NB4 (cell line): ENCODE results near the gene HOMER2.

Experiments
- DNase-seq: peaks from one replicate; pipeline ENCODE4 v3.0.0; 2010; ENCODE audit warnings: low read depth
- H3K4me3 ChIP-seq: one replicate; pipeline ENCODE4 v1.5.1; 2011; ENCODE audit warnings: mild to moderate bottlenecking, low read depth, low read length, moderate library complexity
- CTCF ChIP-seq: IDR thresholded peaks from one replicate; pipeline ENCODE4 v1.5.1; 2012; ENCODE audit warnings: low read depth, low read length
- MAX ChIP-seq: IDR thresholded peaks from 2 replicates; pipeline ENCODE4 v1.6.1; 2011; ENCODE audit warnings: low read depth, low read length
- MYC ChIP-seq: IDR thresholded peaks from 2 replicates; pipeline ENCODE4 v1.6.1; 2011; ENCODE audit warnings: low read depth, low read length
- POLR2A ChIP-seq: IDR thresholded peaks from 2 replicates; pipeline ENCODE4 v1.6.1; 2011; ENCODE audit warnings: mild to moderate bottlenecking; ENCODE audit not compliant: insufficient read length; ENCODE audit errors: extremely low read depth

HOMER2 gene

GRCh38 chr15:82960766-82961165, 8.2 kb upstream of the HOMER2 start:
- no peak for TF ChIP-seq CTCF
- no peak for TF ChIP-seq MAX
- no peak for TF ChIP-seq POLR2A
- TF ChIP-seq MYC = no peak
- no peak for DNase-seq
- no peak overlapping the region for H3K4me3 ChIP-seq

GRCh38 chr15:82959423-82959822, 6.9 kb upstream of the HOMER2 start:
- H3K4me3 ChIP-seq = no peak overlapping the region
- TF ChIP-seq MYC (no peak), MAX (no peak), CTCF (no peak), POLR2A (no peak)
- no peak for DNase-seq

- H3K4me3 ChIP-seq = no peak overlapping the region
- no peak for DNase-seq
- TF ChIP-seq MYC (no peak), MAX (no peak), CTCF (no peak), POLR2A (no peak)
Measured at GRCh38 chr15:82958638-82959037, 6.1 kb upstream of the HOMER2 start.

- peak; percentile 17 for DNase-seq
- H3K4me3 ChIP-seq = no peak overlapping the region
- TF ChIP-seq POLR2A = no peak
- TF ChIP-seq CTCF = no peak
- TF ChIP-seq MYC = no peak
- no peak for TF ChIP-seq MAX
Measured at GRCh38 chr15:82951472-82952157, 905 bp downstream of the HOMER2 start.

- H3K4me3 ChIP-seq = no peak overlapping the region
- DNase-seq = no peak
- TF ChIP-seq POLR2A (no peak), CTCF (no peak), MYC (no peak), MAX (no peak)
Measured at GRCh38 chr15:82950746-82951370, 1.7 kb downstream of the HOMER2 start.
